Activated gamma-delta T cell treated with Interleukin-2 at 50 U/mL for 16 hours (primary cell): ENCODE data around the gene DAW1.
"Not testable (repeated sequence)": the region's sequence is repeated elsewhere in the genome, so short reads cannot be mapped to it uniquely, and the experiment has no call there.

Experiments used
- DNase-seq: peaks from one replicate; pipeline ENCODE4 v3.0.0-alpha.2; 2020

DAW1 gene

DNA sequence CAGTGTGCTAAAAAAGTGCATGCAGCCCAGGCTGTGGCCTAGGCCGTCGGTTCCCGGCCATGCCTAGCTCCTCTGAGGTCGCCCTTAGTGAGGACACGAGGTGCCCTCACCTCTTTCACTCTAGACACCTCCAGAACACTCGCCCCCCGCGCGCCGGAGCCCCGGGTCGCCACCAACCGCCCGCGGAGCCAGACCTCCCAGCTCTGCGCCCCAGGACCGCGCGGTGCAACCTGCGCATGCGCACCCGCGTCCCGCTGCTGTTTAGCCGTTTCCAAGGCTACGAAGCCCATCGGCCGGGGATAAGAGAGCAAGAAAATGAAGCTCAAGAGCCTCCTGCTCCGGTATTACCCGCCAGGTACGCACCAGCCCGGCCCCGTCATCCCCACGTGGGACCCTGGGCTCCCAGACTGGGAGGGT is at the start of gene DAW1:
TSS of gene DAW1 (plus strand) at position 257 of the 417 bp plus-strand sequence. CDS start at position 316, 59 bp downstream.
- DNase-seq = peak; percentile 5

DNA sequence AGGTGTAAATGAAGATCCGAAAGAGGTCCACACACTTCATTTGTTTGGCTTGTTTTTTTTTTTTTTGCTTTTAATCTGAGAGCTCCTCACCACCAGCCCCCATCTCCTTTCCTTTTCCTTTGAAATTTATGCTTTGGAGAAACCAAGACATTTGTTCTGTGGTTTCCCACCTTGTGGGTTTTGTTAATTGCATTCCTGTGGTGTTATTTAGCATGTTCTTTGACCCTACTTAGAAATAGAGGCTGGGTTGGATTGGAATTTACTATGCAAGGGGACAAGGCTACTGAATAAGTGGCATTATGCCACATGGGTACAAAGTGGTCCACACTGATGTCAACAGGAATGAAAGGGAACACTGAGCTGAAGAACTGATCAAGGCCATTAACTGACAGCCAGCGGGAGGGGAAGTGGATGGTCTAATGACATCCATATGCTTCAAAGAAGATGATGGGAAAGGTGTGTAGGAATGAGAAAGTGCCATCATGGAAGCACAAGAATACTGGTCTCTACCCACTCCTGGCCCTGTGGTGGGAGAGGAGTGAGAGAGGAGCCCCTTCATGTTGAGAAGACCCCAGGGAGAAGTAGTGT is 48.9 kb upstream of the DAW1 start:
- DNase-seq = no peak

- no peak for DNase-seq
Measured at GRCh38 chr2:227823922-227824321, 47.5 kb upstream of the DAW1 start.

GRCh38 chr2:227824711-227825110 is 46.7 kb upstream of the DAW1 start:
- no peak for DNase-seq

- DNase-seq = no peak
Measured at GRCh38 chr2:227826019-227826521, 45.4 kb upstream of the DAW1 start.

DNA sequence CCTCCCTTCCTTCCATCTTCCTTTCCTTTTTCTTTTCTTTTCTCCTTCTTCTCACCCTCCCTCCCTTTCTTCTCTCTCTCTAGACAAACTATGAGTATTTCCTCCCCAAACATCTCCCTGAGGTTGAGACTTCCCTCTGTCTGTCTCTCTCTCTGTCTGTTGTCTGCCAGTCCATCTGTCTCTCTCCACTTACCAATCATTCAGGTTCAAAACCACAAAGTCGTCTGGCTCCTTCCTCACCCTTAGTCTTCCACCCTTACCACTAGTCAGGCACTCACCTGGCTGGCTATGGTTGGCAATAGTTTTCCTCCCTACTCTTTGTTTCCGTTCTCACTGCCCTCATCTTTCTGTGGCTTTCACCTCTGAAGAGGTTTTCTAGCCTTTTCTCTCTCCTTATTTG is 44.9 kb upstream of the DAW1 start:
- no peak for DNase-seq

DNA sequence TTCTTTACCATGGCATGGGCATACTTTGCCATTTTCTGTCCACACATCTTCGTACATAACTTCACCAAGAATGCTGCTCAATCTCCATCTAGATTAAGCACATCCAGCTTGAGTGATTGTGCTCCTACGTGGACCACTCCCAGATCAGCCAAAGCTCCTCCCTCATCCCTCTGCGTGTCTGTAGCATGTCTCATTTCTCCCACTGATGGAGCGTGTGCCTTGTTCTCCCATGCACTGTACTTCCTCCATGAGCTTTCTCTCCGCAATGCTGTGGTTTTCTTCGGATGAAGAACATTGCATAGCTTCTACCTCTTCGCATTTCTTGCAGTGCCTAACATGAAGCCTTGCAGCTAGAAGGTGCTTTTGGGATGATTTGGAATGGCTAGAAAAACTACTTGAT is 44.3 kb upstream of the DAW1 start:
- no peak for DNase-seq

DNA sequence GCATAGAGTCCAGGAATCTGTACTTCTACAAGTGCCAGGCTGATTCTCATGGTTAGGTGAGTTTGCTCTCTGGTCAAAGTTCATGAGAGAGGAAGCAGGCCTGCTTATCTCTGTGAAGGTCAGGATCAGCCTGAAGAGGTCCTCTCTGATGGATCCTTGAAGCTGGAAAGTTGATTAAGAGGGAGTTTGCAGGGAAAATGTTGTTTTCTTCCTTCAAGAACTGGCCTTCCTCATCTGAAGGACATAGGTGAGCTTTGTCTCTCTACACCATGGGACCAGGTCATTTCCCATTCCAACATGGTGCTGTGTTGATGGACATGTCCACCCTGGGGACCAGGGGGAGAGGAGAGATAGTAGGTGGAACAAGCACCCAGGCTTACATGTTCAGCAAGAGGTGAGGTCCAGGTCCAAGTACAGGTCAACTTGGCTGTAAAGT is 42.9 kb upstream of the DAW1 start:
- no peak for DNase-seq

DNA sequence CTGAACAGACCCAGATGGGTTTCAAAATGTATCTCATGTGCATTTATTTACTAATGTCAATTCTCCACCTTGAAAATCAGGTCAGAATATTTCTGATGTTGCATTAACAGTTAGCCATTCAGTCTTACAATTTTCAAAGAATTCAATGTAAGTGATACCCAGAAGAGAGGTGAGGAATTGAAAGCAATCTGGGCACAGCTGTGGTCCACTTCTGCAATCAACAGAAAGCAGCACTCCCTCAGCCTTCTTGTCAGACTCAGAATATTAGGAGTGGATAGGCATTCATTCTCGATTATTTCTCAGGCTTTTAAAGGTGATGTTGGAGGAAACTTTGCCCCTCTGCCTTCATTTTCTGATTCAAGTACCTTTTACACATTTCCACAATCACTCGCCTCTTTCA is 42.1 kb upstream of the DAW1 start:
- no peak for DNase-seq

- no peak for DNase-seq
Measured at GRCh38 chr2:227834423-227834822, 37.0 kb upstream of the DAW1 start.

GRCh38 chr2:227834916-227835650 is 36.3 kb upstream of the DAW1 start:
- no peak for DNase-seq

DNA sequence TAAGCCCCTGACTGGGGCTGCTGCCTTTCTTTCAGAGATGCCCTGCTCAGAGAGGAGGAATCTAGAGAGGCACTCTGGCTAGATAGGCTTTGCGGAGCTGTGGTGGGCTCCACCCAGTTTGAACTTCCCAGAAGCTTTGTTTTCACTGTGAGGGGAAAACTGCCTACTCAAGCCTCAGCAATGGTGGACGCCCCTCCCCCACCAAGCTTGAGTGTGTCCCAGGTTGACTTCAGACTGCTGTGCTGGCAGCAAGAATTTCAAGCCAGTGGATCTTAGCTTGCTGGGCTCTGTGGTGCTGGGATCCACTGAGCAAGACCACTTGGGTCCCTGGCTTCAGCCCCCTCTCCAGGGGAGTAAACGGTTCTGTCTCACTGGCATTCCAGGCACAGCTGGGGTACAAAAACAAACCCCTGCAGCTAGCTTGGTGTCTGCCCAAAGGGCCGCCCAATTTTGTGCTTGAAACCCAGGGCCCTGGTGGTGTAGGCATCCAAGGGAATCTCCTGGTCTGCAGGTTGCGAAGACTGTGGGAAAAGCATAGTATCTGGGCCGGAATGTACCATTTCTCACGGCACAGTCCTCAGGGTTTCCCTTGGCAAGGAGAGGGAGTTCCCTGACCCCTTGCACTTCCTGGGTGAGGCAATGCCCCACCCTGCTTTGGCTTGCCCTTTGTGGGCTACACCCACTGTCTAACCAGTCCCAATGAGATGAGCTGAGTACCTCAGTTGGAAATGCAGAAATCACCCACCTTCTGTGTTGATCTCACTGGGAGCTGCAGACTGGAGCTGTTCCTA is 31.9 kb upstream of the DAW1 start:
- DNase-seq = not testable (repeated sequence)

GRCh38 chr2:227846831-227847230 is 24.6 kb upstream of the DAW1 start:
- DNase-seq = no peak

GRCh38 chr2:227848146-227848545 is 23.3 kb upstream of the DAW1 start:
- no peak for DNase-seq

- no peak for DNase-seq
Measured at GRCh38 chr2:227848586-227848985, 22.8 kb upstream of the DAW1 start.

DNA sequence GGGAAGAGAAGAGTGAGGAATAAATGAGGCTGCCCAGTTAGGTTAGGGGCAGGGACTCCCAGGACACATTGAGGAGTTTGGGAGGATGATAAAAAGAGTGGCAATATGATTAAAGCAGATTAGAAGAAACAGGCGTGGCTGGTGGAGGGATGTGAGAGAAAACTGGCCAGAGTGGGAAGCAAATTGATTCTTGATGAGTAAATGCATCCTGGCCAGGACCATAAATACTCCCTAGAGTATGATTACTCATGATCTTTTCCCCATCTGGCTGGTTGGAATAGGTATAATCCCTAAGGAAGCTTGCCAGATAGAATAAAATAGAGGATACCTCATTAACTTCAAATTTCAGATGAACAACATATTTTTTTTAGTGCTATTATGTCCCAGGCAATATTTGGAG is 21.5 kb upstream of the DAW1 start:
- no peak for DNase-seq

DNA sequence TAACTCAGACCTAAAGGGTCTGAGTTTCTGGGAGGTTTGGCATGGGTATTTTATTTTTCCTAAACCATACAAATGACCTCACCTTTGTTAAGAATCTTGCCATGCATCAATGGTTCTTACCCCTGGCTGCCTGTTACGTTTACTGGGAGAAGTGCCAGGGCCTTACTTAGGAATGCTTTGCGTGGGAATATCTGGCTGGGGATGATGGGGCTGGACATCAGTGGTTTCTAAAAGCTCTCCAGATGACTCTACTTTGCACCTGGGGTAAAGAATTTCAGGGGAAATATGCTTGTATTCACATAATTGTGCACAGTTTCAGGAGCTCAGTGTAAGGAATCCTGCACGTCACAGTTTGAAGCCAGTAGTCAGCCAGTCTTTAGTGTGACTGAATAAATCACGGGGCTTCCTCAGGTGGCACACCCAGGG is 18.2 kb upstream of the DAW1 start:
- no peak for DNase-seq

GRCh38 chr2:227853765-227854271 is 17.6 kb upstream of the DAW1 start:
- no peak for DNase-seq

DNA sequence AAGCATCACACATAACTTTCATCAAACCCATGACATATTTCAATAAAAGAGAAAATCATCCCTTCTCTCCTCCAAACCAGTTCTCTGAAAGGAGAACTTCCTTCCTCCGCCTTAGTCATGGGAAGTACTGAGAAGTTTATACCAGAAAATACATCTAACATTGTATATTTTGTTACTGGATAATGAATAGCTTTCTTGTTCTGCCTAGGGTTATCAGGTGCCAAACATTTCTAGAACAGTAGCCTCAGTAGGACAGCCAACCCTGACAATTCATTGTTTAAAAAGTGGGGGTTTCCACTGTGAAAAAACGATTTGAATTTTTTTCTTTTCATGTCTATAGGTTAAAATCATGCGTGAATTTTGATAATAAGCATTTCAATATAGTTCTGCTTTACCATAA is 16.0 kb upstream of the DAW1 start:
- no peak for DNase-seq

- no peak for DNase-seq
Measured at GRCh38 chr2:227856697-227857096, 14.7 kb upstream of the DAW1 start.

DNA sequence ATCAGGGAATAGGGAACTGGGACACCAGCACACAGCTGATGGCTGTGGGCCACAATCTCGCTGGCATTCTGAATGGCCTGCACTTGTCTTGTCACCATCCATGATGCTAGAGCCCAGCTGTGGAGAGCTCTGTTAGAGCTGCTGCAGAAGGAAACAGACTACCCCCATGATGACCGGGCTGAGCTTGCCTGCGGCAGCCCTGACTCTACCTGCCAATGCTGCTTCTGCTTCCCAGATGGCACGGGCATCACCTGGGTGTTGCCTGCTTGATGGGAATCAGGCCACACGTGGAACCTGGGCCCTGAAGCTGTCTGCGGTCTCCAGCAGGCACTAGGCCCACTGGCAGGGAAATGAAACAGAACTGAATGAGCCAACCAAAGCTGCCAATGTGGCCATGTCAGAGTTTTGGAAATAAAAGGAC is 11.2 kb upstream of the DAW1 start:
- no peak for DNase-seq

DNA sequence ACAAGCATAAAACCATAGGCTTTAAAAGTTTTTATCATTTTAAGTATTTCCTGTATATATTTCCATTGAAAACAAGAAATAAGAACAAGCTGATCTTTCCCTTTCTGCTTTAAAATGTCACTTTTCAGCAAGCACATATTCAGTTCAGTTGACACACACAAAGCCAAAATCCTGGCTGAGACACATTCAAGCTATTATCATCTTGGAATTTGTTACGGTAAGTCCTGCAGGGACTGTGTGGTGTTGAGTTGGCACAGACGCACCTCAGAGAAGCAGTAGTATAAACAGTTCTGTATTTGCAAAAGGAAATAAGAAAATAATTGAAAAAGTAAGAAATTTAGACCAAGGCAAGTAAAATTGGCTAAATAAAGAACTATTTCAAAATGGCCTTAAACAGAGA is 10.4 kb upstream of the DAW1 start:
- no peak for DNase-seq

GRCh38 chr2:227862227-227862740 is 9.1 kb upstream of the DAW1 start:
- DNase-seq = no peak
